GM12801 (cell line): ENCODE measurements around the gene PLAC8L1.

Experiments
- CTCF ChIP-seq: IDR thresholded peaks from one replicate; pipeline ENCODE4 v1.5.1; 2011; ENCODE audit warnings: control low read depth; ENCODE audit not compliant: insufficient read length; ENCODE audit errors: extremely low read depth

The PLAC8L1 gene

GRCh38 chr5:146041180-146041789 is 64.1 kb downstream of the PLAC8L1 start:
- TF ChIP-seq CTCF, result no peak

- no peak for TF ChIP-seq CTCF
These were observed 64.8 kb downstream of the PLAC8L1 start for GRCh38 chr5:146040527-146040926.

- TF ChIP-seq CTCF, result no peak
These were observed 66.0 kb downstream of the PLAC8L1 start for GRCh38 chr5:146039420-146039819.

- no peak for TF ChIP-seq CTCF
These were observed 70.8 kb downstream of the PLAC8L1 start for GRCh38 chr5:146034605-146035004.
